GM04503 (cell line): Measurements from ENCODE around the gene IL11.

Source experiments
- DNase-seq: peaks from one replicate; pipeline ENCODE4 v3.0.0-alpha.2; 2012; ENCODE audit warnings: low read depth

The IL11 gene

GRCh38 chr19:55325172-55325571 is 45.1 kb downstream of the IL11 start, which contains the start of gene TMEM150B:
Gene TMEM150B (minus strand): TSS chr19:55325341. CDS start chr19:55321036, 4,305 bp downstream.
- no peak for DNase-seq

- DNase-seq = no peak
Measured at GRCh38 chr19:55324662-55325061, 45.6 kb downstream of the IL11 start.

GRCh38 chr19:55322204-55322885 is 47.9 kb downstream of the IL11 start:
- no peak for DNase-seq

GRCh38 chr19:55321466-55322137 is 48.7 kb downstream of the IL11 start:
- DNase-seq = no peak

GRCh38 chr19:55320844-55321419 is 49.3 kb downstream of the IL11 start:
- no peak for DNase-seq

GRCh38 chr19:55319785-55320184 is 50.5 kb downstream of the IL11 start:
- DNase-seq = no peak

- no peak for DNase-seq
Measured at GRCh38 chr19:55316646-55317045, 53.6 kb downstream of the IL11 start.

GRCh38 chr19:55315956-55316525 is 54.2 kb downstream of the IL11 start:
- DNase-seq = no peak

- DNase-seq = no peak
Measured at GRCh38 chr19:55314396-55314795, 55.9 kb downstream of the IL11 start.
